ENCODE results near the gene NT5M.

Gene NT5M

GRCh38 chr17:17324616-17325015, 21.4 kb downstream of the NT5M start:
- Histone ChIP-seq H3K4me3 (ENCODE audit: low read depth, low read length) (no peak overlapping the region), H3K27ac (ENCODE audit: low read depth, low read length) (no peak overlapping the region), H3K9me3 (ENCODE audit: insufficient read depth, low read depth, low read length) (peaks cover 1% of the 10 kb centered on the region), H3K27me3 (ENCODE audit: insufficient read depth, low read length) (no peaks in the 10 kb centered on the region), H3K4me2 (ENCODE audit: low read length) (no peak overlapping the region), H3K79me2 (ENCODE audit: control insufficient read depth, insufficient read depth, low read length, poor library complexity) (no peaks in the 10 kb centered on the region), H3K36me3 (ENCODE audit: control insufficient read depth in 1 of 2, insufficient read depth in 2 of 2, low read length in 2 of 2) (no peaks in the 10 kb centered on the region), H3K79me1 (ENCODE audit: low read length) (no peaks in the 10 kb centered on the region), H2BK12ac (ENCODE audit: low read length) (no peak overlapping the region), H3K4me1 (ENCODE audit: control insufficient read depth in 1 of 2, insufficient read depth in 2 of 2, low read length in 2 of 2) (no peaks in the 10 kb centered on the region), H4K12ac (ENCODE audit: low read depth, low read length) (no peak overlapping the region), H3K14ac (ENCODE audit: low read length) (no peak overlapping the region), H2BK5ac (ENCODE audit: low read depth, low read length, poor library complexity) (no peak overlapping the region), H4K8ac (ENCODE audit: low read depth, low read length) (no peak overlapping the region), H4K91ac (ENCODE audit: low read depth, low read length) (no peak overlapping the region), H2AFZ (ENCODE audit: insufficient read depth, low read length, poor library complexity) (no peak overlapping the region), H2AK5ac (ENCODE audit: low read length) (no peak overlapping the region), H2BK120ac (ENCODE audit: insufficient read depth, low read length, poor library complexity) (no peak overlapping the region), H3K9ac (ENCODE audit: low read length) (no peak overlapping the region), H3K4ac (ENCODE audit: low read depth, low read length) (no peak overlapping the region), H3K23ac (ENCODE audit: low read length) (no peak overlapping the region), H3K18ac (ENCODE audit: low read length) (no peak overlapping the region)
- no CpG with 5 or more reads among the region's 8 CpGs for WGBS (ENCODE audit: extremely low coverage, insufficient coverage, insufficient read length)
- DNase-seq: no peak

GRCh38 chr17:17325228-17325627, 22.1 kb downstream of the NT5M start:
- H3K4me3 ChIP-seq (ENCODE audit: low read depth, low read length): no peak overlapping the region
- no peak overlapping the region for H3K27ac ChIP-seq (ENCODE audit: low read depth, low read length)
- H2BK5ac ChIP-seq (ENCODE audit: low read depth, low read length, poor library complexity): no peak overlapping the region
- no peak overlapping the region for H2AK5ac ChIP-seq (ENCODE audit: low read length)
- H3K18ac ChIP-seq (ENCODE audit: low read length): no peak overlapping the region
- H3K27me3 ChIP-seq (ENCODE audit: insufficient read depth, low read length): no peaks in the 10 kb centered on the region
- no peaks in the 10 kb centered on the region for H3K4me1 ChIP-seq (ENCODE audit: control insufficient read depth in 1 of 2, insufficient read depth in 2 of 2, low read length in 2 of 2)
- no peak overlapping the region for H4K12ac ChIP-seq (ENCODE audit: low read depth, low read length)
- no peak overlapping the region for H3K23ac ChIP-seq (ENCODE audit: low read length)
- H3K9ac ChIP-seq (ENCODE audit: low read length): no peak overlapping the region
- no peak overlapping the region for H2BK12ac ChIP-seq (ENCODE audit: low read length)
- no peaks in the 10 kb centered on the region for H3K79me1 ChIP-seq (ENCODE audit: low read length)
- no peak overlapping the region for H3K4ac ChIP-seq (ENCODE audit: low read depth, low read length)
- H2BK120ac ChIP-seq (ENCODE audit: insufficient read depth, low read length, poor library complexity): no peak overlapping the region
- H4K91ac ChIP-seq (ENCODE audit: low read depth, low read length): no peak overlapping the region
- no peaks in the 10 kb centered on the region for H3K36me3 ChIP-seq (ENCODE audit: control insufficient read depth in 1 of 2, insufficient read depth in 2 of 2, low read length in 2 of 2)
- no peak overlapping the region for H2AFZ ChIP-seq (ENCODE audit: insufficient read depth, low read length, poor library complexity)
- H4K8ac ChIP-seq (ENCODE audit: low read depth, low read length): no peak overlapping the region
- peaks cover 1% of the 10 kb centered on the region for H3K9me3 ChIP-seq (ENCODE audit: insufficient read depth, low read depth, low read length)
- no CpG with 5 or more reads among the region's 10 CpGs for WGBS (ENCODE audit: extremely low coverage, insufficient coverage, insufficient read length)
- no peak for DNase-seq
- no peak overlapping the region for H3K14ac ChIP-seq (ENCODE audit: low read length)
- H3K79me2 ChIP-seq (ENCODE audit: control insufficient read depth, insufficient read depth, low read length, poor library complexity): no peaks in the 10 kb centered on the region
- no peak overlapping the region for H3K4me2 ChIP-seq (ENCODE audit: low read length)

- no peak overlapping the region for H2AK5ac ChIP-seq (ENCODE audit: low read length)
- no peak overlapping the region for H3K4me2 ChIP-seq (ENCODE audit: low read length)
- DNase-seq: no peak
- H2BK120ac ChIP-seq (ENCODE audit: insufficient read depth, low read length, poor library complexity): no peak overlapping the region
- H3K27ac ChIP-seq (ENCODE audit: low read depth, low read length): no peak overlapping the region
- H3K23ac ChIP-seq (ENCODE audit: low read length): no peak overlapping the region
- no peaks in the 10 kb centered on the region for H3K27me3 ChIP-seq (ENCODE audit: insufficient read depth, low read length)
- no peak overlapping the region for H3K4ac ChIP-seq (ENCODE audit: low read depth, low read length)
- H4K8ac ChIP-seq (ENCODE audit: low read depth, low read length): no peak overlapping the region
- H3K18ac ChIP-seq (ENCODE audit: low read length): no peak overlapping the region
- H2AFZ ChIP-seq (ENCODE audit: insufficient read depth, low read length, poor library complexity): no peak overlapping the region
- no peak overlapping the region for H3K14ac ChIP-seq (ENCODE audit: low read length)
- H3K36me3 ChIP-seq (ENCODE audit: control insufficient read depth in 1 of 2, insufficient read depth in 2 of 2, low read length in 2 of 2): no peaks in the 10 kb centered on the region
- no peaks in the 10 kb centered on the region for H3K4me1 ChIP-seq (ENCODE audit: control insufficient read depth in 1 of 2, insufficient read depth in 2 of 2, low read length in 2 of 2)
- WGBS (ENCODE audit: extremely low coverage, insufficient coverage, insufficient read length): no CpG with 5 or more reads among the region's 9 CpGs
- H3K9me3 ChIP-seq (ENCODE audit: insufficient read depth, low read depth, low read length): peaks cover 1% of the 10 kb centered on the region
- no peak overlapping the region for H4K91ac ChIP-seq (ENCODE audit: low read depth, low read length)
- no peak overlapping the region for H2BK12ac ChIP-seq (ENCODE audit: low read length)
- H3K79me2 ChIP-seq (ENCODE audit: control insufficient read depth, insufficient read depth, low read length, poor library complexity): no peaks in the 10 kb centered on the region
- H3K9ac ChIP-seq (ENCODE audit: low read length): no peak overlapping the region
- H2BK5ac ChIP-seq (ENCODE audit: low read depth, low read length, poor library complexity): no peak overlapping the region
- H3K4me3 ChIP-seq (ENCODE audit: low read depth, low read length): no peak overlapping the region
- H4K12ac ChIP-seq (ENCODE audit: low read depth, low read length): no peak overlapping the region
- H3K79me1 ChIP-seq (ENCODE audit: low read length): no peaks in the 10 kb centered on the region
Measured at GRCh38 chr17:17325816-17326215, 22.6 kb downstream of the NT5M start.

GRCh38 chr17:17326275-17326875, 23.2 kb downstream of the NT5M start:
- no peaks in the 10 kb centered on the region for H3K79me2 ChIP-seq (ENCODE audit: control insufficient read depth, insufficient read depth, low read length, poor library complexity)
- no peak overlapping the region for H2BK120ac ChIP-seq (ENCODE audit: insufficient read depth, low read length, poor library complexity)
- H3K79me1 ChIP-seq (ENCODE audit: low read length): no peaks in the 10 kb centered on the region
- peaks cover 1% of the 10 kb centered on the region for H3K9me3 ChIP-seq (ENCODE audit: insufficient read depth, low read depth, low read length)
- H3K18ac ChIP-seq (ENCODE audit: low read length): no peak overlapping the region
- no peak overlapping the region for H4K91ac ChIP-seq (ENCODE audit: low read depth, low read length)
- no peak overlapping the region for H4K8ac ChIP-seq (ENCODE audit: low read depth, low read length)
- H3K4ac ChIP-seq (ENCODE audit: low read depth, low read length): no peak overlapping the region
- H2BK12ac ChIP-seq (ENCODE audit: low read length): no peak overlapping the region
- H2AK5ac ChIP-seq (ENCODE audit: low read length): no peak overlapping the region
- no CpG with 5 or more reads among the region's 13 CpGs for WGBS (ENCODE audit: extremely low coverage, insufficient coverage, insufficient read length)
- H3K4me3 ChIP-seq (ENCODE audit: low read depth, low read length): no peak overlapping the region
- DNase-seq: no peak
- no peak overlapping the region for H3K27ac ChIP-seq (ENCODE audit: low read depth, low read length)
- H3K14ac ChIP-seq (ENCODE audit: low read length): no peak overlapping the region
- no peak overlapping the region for H4K12ac ChIP-seq (ENCODE audit: low read depth, low read length)
- H3K36me3 ChIP-seq (ENCODE audit: control insufficient read depth in 1 of 2, insufficient read depth in 2 of 2, low read length in 2 of 2): no peaks in the 10 kb centered on the region
- no peak overlapping the region for H2BK5ac ChIP-seq (ENCODE audit: low read depth, low read length, poor library complexity)
- no peak overlapping the region for H3K9ac ChIP-seq (ENCODE audit: low read length)
- H3K4me1 ChIP-seq (ENCODE audit: control insufficient read depth in 1 of 2, insufficient read depth in 2 of 2, low read length in 2 of 2): no peaks in the 10 kb centered on the region
- H3K27me3 ChIP-seq (ENCODE audit: insufficient read depth, low read length): no peaks in the 10 kb centered on the region
- H3K23ac ChIP-seq (ENCODE audit: low read length): no peak overlapping the region
- H3K4me2 ChIP-seq (ENCODE audit: low read length): no peak overlapping the region
- H2AFZ ChIP-seq (ENCODE audit: insufficient read depth, low read length, poor library complexity): no peak overlapping the region
